NCI-H1105 treated with DMSO at 0.1 percent for 48 hours (cell line): ENCODE measurements around the gene MAGI2.
"Not testable (repeated sequence)": the region's sequence is repeated elsewhere in the genome, so short reads cannot be mapped to it uniquely, and the experiment has no call there.

Source experiments
- DNase-seq: peaks from one replicate; lab custom pipeline; 2025; lab: John Stamatoyannopoulos, UW

MAGI2 gene

DNA sequence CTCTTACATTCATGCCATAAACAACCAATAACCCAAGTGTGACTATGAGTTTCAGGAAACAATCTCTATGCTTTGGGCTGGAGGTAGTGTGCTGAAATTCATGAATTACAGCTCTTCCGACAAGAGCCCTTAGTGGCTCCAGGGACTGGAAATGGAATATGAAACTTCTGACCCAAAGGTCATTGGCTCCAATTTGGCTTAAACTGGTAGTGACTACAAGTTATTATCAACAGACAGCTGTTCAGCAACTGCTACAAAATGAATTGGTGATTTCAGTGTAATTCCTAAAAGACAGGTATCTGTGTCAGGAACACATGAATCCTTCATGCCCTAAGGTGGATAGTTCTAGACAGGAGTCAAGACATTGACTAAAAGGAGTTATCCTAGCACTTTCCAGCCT, 909.5 kb downstream of the MAGI2 start:
- no peak for DNase-seq

DNA sequence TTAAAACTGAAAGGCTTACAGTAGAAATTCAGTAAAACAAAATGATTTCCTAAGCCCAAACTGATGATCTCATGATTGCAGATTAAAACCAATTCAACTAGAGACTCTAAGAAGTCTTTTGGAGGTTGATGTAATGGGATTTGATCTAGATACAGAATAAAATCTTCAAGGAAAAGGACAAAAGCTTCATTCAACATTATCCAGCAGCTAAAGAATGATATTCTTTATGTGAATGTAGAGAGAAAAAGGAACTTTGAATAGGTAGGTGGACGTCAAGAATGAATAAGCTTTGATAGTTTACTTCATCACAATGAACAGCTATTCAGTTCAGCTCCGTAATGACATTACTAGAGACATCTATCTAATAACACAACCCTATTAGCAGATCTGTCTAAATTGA, 910.5 kb downstream of the MAGI2 start:
- DNase-seq = no peak

DNA sequence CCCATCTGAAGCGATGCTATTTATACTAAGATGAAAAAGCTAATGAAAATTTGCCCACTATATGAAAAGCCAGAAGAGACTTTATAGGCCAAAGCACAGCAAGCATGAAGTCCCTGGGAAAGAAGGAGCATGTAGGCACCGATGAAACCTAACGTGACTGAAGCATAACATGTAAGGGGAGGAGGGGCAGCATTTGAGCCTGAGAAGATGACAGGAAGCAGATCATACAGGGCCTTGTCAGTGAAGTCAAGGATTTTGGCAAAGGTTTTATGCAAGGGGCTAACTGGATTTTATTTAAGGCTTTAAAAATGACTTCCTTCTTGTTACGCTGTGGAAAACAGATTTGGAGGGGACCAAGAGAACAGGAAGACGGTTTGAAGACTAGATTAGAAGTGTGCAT, 910.9 kb downstream of the MAGI2 start:
- DNase-seq = no peak

DNA sequence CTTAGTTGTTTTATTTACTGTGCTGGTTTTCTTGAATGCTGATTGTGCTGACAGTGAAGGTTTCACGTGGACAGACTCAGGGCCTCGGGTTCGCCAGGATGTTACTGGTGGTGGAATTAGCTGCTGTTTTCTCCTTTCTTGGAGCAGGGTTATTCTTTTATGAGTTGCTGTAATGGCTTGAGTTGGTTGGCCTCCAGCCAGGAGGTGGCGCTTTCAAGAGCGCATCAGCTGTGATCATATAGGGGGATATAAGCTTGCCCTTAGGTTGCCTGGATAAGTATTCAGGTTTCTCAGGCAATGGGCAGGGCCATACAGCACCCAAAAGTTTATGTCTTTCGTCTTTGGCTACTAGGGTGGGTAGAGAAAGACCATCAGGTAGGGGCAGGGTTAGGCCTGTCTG, 913.6 kb downstream of the MAGI2 start:
- DNase-seq = no peak

DNA sequence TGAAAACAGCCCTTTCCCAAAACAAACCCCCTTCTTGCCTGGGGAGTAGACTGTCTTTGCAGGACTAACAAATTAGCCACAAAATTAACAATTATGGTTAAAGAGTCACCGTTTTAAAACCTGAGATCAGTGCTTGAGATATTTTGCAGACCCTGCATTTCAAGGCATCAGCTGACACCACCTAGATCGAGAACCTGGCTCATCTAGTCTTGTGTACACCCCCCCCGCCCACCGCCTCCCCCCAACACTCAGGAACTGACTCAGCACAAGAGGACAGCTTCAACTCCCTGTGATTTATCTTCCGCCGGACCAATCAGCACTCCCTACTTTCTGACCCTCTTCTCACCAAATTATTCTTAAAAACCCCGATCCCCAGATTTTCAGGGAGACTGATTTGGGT, 917.8 kb downstream of the MAGI2 start:
- DNase-seq = no peak

DNA sequence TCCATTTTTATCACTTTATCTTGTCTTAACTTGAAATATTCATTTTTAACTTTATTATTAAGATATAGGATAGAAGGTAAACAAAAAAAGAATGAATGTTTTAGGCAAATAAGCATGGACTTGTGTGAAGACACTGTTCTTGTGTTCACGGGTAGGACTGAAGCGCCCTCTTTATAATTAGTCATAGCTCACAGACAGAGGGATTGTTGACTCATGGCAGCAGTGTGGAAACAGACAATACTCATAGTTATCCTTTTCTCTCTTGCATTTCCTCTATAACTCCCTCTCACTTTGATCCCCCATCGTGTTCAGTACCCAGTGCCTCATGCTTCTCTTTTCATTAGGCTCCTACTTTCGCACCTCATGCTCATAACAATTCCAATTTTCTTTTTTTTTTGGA, 923.1 kb downstream of the MAGI2 start:
- DNase-seq = peak; percentile 36

DNA sequence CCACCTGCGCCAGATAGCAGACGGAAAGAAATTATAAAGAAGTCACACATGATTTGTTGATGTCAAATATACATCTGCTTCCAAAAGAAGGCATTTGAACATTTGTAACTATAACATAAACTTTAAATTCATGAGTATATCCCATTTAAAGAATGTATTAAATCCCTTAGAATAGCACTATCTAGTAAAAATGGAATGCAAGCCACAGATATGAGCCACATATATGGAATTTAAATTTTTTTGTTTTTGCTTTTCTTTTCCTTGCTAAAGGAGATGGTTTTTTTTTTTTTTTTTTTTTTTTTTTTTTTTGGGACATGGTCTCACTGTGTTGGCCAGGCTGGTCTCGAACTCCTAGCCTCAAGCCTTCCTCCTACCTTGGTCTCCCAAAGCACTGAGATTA, 924.1 kb downstream of the MAGI2 start:
- DNase-seq = no peak

DNA sequence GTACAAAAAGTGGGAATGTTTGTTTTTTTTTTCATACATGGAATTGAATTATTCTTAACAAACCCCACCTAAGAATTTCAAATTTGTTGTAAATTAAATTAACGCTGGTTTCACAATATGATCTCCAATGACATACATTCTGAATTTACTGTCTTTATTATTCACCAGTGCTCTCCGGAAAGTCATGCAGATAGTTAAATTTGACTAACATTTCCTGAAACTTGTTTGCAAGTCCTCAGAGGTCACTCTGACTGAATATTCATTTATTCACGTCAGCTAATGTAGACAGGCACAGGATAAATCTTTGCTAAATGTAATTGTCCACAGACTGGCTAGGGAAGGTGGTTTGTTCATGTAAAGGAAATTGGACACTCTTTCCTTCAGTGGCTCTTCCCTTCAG, 924.5 kb downstream of the MAGI2 start:
- no peak for DNase-seq

DNA sequence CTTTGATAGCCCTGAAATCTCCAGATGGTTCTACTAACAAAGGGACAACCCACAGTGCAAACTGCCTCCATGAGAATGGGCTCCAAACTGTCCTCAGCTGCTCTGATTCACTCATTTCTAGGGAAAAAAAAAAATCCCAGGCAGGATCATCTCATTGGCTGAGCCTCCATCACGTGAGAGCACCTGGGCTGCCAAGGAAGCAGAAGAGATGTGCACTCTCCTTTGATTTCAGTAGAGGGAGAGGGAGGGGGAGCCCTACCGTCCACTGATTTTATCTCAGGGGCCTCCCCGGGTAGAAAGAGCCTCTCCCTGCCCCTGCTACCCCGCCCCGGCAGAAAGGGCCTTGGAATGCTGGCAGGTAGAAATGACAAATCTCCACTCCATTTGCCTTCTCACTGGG, 929.5 kb downstream of the MAGI2 start:
- no peak for DNase-seq

DNA sequence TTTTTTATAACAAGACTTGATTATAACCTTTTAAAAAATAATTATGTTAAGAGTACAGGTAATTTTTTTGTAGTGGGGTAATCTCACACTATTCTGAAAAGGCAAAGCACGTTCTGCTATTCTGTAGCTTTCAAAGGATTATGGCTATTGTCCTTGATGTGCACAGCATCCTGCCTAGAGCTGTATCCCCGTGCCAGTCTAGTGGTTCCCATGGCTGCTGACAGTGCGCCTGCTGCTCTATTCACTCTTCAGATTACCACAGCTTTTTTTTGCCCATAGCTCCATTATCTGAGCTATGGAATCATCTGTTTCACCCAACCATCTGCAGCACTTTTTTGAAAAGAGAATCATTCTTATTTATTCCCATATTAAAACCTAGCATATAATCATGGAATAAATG, 931.5 kb downstream of the MAGI2 start:
- no peak for DNase-seq

DNA sequence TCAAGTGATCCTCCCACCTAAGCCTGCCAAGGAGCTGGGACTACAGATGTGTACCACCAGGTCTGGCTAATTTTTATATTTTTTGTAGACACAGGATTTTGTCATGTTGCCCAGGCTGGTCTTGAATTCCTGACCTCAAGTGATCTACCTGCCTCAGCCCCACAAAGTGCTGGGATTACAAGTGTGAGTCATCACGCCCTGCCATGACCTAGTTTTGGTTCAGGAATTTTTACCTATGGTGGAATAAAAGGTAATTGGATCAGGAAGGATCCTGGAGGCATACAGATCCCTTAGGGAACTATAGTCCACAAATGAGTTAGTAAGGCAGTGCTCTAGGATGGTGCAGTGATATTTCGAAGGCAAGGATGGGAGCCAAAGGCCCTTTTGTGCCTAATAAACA, 937.0 kb downstream of the MAGI2 start:
- no peak for DNase-seq

DNA sequence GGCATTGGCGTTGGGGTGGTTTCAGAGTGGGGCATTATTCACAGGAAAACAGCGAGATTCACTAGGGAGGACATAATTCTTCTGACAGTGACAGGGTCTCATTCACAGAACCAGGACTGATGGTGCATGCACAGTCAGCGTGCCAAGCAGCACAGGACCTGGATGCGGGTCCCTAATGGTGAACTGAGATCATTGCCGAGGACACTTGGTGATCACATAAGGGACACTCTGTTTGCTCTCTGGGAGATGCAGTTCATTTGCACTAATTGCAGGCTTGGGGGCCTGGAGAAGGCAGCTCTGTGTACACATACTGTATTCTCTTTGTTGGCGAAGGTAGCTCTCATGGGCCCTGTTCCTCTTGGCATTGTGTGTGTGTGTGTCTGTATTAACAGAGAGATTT, 938.8 kb downstream of the MAGI2 start:
- DNase-seq = peak; percentile 42

DNA sequence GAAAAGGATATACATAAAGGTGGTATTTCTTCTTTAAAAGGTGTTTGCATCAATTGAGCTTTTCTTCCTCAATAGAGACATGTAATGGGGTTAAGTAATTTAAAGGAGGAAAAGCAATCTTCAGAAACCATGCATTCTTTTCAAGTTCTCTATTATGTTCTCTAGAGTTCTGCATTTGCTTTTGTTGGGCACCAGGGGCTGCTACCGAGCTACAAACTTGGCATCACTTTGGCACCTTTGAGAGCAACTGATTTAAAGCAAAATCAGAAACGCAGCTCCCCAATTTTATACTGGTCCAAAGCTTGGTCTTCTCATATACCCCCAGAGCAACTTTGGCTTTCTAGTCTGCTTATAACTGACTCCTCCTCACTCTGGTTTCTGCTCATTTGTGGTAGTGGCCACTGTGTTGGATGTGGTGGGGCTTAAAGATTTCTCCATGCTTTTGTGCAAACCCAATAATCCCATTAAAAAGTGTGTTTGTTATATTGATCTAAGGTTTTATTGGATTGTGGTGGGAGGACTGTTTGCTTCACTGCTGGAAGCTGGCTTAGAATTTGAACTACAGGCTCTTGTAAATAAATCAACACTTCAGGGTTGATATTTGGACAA, 942.8 kb downstream of the MAGI2 start:
- peak; percentile 36 for DNase-seq

DNA sequence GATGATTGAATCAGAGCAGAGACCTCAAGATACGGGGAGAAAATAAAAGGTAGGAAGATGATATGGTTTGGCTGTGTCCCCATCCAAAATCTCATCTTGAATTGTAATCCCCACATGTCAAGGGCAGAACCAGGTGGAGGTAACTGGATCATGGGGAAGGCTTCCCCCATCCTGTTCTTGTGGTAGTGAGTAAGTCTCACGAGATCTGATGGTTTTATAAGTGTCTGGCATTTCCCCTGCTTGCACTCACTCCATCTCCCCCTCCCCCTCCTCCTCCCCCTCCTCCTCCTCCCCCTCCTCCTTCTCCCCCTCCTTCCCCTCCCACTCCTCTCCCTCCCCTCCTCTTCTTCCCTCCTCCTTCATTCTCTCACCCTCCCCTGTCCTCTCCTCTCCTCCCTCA, 950.2 kb downstream of the MAGI2 start:
- DNase-seq = not testable (repeated sequence)

DNA sequence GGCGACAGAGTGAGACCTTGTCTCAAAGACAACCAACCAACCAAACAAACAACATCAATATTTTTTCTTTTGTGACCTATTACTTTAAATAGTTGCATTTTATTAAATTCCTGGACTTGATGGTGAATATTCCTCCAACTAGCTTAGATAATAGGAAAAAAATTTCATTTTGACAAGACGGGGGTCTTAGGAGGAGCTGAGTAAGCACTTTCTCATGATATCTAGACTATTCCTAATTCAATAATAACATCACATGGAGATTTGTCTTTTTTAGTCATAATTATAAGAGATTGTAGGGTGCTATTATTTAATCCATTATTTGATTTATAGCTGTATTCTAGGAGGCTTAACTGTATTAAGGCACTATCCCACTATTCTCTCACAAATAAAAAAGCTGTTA, 952.4 kb downstream of the MAGI2 start:
- no peak for DNase-seq

DNA sequence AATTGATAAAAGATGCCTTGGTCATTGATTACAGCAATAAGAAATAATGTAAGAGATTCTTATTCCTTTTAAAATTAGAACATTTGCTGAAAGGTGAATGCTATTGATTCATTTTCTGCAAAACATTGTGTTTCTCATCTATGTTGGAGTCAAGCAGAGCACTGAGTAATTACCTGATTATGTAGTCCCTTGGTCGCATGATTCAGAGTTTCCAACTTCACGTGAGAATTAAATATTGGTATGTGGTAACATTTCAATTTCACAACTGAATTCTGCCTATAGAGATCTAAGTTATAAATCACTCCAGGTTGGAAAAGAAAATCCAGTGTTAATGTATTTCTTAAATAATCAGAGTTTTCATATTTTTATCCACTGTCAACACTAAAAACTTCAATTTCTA, 953.5 kb downstream of the MAGI2 start:
- no peak for DNase-seq

DNA sequence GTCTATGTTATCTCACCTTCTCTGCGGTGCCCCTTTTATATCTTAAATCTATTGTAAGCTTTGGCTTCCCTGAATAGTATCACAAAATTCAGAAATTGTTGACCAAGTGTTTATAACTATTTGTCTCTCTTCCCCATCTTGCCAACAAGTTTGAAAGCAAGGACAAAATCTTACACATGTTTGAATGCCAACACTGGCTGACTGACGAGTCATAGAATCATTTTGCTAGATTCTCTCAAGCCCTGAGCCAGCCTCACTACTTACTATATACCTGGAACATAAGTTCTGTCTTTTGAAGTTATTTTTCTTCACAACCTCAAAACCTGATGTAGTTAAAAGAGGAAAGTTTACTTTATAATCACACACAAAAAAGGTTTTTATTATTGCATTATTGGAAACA, 954.2 kb downstream of the MAGI2 start:
- no peak for DNase-seq

DNA sequence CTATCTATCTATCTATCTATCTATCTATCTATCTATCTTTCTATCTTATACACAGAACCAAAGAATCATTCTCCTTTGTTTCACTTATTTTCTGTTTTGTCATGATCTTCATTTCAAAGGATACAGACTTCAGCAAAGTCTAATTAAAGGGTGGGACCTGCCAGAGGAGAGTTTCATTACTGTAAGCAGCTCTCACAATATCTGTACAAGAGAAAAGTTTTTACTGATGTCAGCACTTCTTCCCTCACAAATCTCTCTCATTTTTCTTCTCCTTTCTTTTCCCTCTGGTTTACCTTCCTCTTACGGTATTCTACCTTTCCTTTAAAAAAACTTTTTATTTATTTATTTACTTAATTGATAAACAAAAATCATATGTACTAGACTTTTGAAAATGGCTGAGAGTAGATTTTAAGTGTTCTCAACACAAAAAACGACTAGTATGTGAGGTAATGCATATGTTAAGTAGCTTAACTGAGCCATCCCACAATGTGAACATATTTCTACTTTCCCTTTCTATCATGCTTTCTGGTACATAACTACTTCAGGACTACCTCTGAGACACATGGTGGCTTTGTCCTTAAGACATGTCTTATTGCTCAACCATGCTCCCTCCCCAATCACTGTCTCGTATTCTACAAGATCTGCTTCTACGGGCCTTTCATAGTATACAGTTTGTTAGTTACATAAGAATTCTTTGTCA, 955.6 kb downstream of the MAGI2 start:
- no peak for DNase-seq

DNA sequence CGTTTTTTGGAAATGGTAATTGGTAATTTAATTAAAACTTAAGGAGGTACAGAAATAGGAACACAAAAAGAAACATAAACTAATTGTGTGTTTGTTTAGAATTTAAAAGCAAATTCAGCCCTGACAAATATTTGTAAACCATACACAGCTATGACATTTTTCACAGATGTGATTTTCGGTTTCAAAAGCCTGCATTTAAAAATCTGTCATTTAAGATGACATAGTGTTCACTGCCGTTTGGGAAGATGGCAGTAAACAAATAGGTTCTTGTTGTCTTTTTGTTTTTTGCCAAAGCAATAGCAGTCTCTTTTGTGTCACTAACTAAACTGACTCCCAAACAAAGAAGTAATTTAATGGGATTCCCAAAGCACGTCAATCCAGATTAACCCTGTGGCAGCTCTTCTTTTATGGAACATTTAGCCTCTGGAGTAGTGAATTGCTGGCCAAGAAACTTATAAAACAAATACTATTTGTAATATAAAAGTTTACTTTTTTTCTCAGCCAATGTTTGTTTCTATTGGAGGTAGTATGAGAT, 957.3 kb downstream of the MAGI2 start:
- no peak for DNase-seq

DNA sequence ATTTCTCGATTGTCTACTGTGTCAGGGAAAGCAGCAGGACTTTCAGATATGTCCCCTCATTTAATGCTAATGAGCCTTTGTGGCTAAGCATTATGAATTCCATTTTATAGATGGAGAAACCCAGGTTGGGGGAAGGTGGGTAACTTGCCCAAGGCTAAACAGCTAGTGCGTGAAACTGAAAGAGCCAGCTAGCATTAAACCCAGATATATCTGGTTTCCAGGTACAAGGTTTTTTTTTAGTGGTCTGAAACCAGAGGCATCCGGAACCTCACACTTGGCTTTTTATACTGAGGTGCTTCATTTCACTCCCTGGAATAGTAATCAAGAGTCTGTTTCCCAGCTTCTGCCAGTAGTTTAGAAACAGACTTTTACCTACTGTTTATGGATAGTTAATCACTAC, 960.1 kb downstream of the MAGI2 start:
- DNase-seq = no peak

DNA sequence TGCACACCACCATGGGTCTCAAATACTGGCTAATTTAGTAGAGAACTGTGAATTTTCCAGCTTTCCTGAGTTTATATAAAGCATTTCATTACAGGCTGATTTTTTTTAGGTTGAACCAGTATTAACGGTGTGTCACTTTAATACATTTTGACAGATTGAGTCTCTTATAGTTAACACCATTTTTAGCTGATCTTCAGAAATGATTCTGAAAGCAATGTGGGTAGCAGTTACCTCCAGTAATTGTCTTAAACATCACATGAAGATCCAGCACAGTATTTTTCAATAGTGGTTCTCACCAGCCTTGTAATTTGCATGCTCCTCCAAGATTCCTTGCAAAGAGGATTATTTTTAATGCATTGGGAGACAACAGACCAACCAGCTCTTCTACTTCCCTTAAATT, 961.3 kb downstream of the MAGI2 start:
- DNase-seq = no peak

DNA sequence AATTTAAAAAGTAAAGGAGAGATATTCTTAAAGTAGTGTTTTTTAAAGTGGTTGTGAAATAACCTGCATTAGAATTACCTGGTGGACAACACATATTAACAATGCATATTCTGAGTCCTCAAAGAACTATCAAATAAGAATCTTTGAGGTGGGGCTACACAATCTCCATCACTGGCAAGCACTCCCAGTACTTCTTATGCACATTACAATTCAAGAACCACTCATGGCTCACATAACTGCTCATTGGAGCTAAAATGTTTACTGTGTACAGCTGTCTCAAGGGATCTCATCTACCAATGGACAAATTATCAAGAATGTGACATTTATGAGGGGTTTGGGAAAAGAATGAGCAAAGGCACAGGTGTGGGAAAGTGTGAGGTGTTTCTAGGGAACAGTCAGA, 962.9 kb downstream of the MAGI2 start:
- peak; percentile 10 for DNase-seq

DNA sequence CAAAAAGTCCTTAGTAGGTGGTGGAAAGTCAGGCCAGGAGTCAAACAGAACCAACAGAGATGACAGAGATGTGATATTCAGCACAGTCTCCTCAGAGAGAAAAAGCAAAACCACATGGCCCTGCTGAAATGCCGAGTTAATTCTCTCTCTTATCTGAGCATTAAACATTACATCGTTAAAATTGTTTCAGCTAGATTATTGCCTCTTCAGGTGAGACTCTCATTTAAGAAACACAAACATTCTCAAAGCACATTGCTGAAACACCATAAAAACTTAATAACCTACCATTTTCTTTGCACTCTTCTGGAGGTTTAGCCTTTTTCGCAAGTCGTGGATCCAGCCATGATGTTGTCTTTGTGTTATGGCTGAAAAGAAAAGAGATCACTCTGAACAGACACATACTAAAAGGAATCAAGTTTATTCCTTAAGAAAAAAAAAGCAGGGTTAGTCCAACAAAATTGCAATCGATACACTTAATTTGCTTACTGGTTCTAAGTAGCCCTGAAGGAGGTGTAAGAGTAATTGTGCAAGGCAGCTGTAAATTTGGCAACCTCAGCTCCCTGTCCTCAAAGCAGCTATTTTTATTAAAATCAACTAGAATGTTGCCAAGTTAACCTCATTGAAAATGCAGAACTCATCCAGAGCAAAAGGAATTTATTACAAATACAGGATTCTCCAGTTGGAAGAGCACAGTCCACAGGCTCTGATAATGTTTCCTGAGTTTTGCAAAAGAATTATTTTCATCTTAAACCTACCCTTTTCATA, 963.8 kb downstream of the MAGI2 start:
- DNase-seq = peak; percentile 39
